Spleen (tissue), 7 donors: ENCODE results near the gene CDK11B.
"Not testable (repeated sequence)": the region's sequence is repeated elsewhere in the genome, so short reads cannot be mapped to it uniquely, and the experiment has no call there.

ENCODE experiments used
- CTCF ChIP-seq, 11 experiments: fragments of 200-600 bp in 7 of 11; fragments of 450-650 bp in 4 of 11; sonication (generic) in 4 of 11; IDR thresholded peaks in 8 of 11; conservative IDR thresholded peaks in 3 of 11; 1 replicate in 7 of 11; 2 replicates in 4 of 11; pipeline versions ENCODE4 v1.4.0 to v1.8.0; 2016 to 2021; ENCODE audit warnings: antibody characterized with exemption in 11 of 11, inconsistent platforms in 4 of 11, mild to moderate bottlenecking in 1 of 11
- POLR2AphosphoS5 ChIP-seq, 3 donors: sonication (generic); formaldehyde crosslinking; IDR thresholded peaks; one replicate each; pipeline ENCODE4 v1.5.1; 2017; ENCODE audit warnings: antibody characterized with exemption in 3 of 3
- donor health status: DM: no; HTN: no; CAD: no; lungs with moderate emphysema.
- donor health status: DM: no; HTN: no; CAD: no.
- donor health status: DM: no; HTN: no; CAD: no.

DNA sequence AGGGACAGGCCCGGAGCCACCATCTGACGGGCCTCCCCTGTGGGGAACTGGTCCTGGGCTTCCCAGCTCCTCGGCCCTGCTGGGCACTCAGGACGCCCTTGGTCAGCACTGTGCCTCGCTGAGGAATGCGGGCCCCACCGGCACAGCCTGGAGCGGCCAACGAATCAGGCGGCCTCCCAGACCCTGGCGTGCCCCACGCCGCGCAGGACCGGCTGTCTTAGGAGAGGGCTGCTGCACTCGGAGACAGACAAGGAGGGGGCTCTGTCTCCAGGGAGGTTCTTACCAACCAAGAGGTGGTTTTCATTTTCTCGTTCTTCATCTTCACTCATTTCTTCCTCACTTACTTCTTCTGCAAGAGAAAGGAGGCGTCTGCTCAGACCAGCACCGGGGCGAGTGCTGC is 49.1 kb upstream of the CDK11B start:
- TF ChIP-seq CTCF (IDR thresholded peaks at IDR 0.05 in 8 of 11, conservative IDR thresholded peaks at IDR 0.05 in 3 of 11); POLR2AphosphoS5 (IDR thresholded peaks at IDR 0.05): not testable (repeated sequence)
